Right lobe of liver (tissue), 6 donors: ENCODE results near the gene GPC4. TPM values are rescaled to one million over a fixed set of nuclear protein-coding genes. Genes with fewer than 3 reads are reported as not detected.

Experiments
- ATAC-seq, 4 donors: fragments of 200-7000 bp; cut with Tn5 transposase; one replicate each; pipeline ENCODE4 v1.9.1; 2020; ENCODE audit warnings: mild to moderate bottlenecking in 4 of 4, moderate library complexity in 4 of 4
- DNase-seq, 3 donors: peaks; one replicate each; pipeline ENCODE4 v3.0.0-alpha.2; 2020
- H3K27ac ChIP-seq, 3 donors: fragments of 200-600 bp; one replicate each; pipeline ENCODE4 v1.8.0; 2022
- H3K27me3 ChIP-seq, 2 donors: fragments of 200-600 bp; one replicate each; pipeline ENCODE4 v1.8.0; 2022
- H3K36me3 ChIP-seq, 4 donors: fragments of 200-600 bp; sonication (generic) in 1 of 4; one replicate each; pipeline versions ENCODE4 v1.5.1 to v1.8.0; 2017 to 2022; ENCODE audit warnings: control low read depth in 1 of 4
- H3K4me1 ChIP-seq, 4 donors: fragments of 200-600 bp; sonication (generic) in 1 of 4; one replicate each; pipeline versions ENCODE4 v1.5.1 to v1.8.0; 2017 to 2022; ENCODE audit warnings: control low read depth in 1 of 4
- H3K4me3 ChIP-seq, 3 donors: fragments of 200-600 bp; one replicate each; pipeline ENCODE4 v1.8.0; 2022
- H3K9me3 ChIP-seq, 4 donors: fragments of 200-600 bp; sonication (generic) in 1 of 4; one replicate each; pipeline versions ENCODE4 v1.5.1 to v1.8.0; 2017 to 2022; ENCODE audit warnings: control low read depth in 1 of 4
- POLR2A ChIP-seq: fragments of 450-650 bp; IDR thresholded peaks from one replicate; pipeline ENCODE4 v1.6.1; 2017; ENCODE audit warnings: antibody characterized with exemption, mild to moderate bottlenecking
- WGBS: methylation state at CpG from one replicate; pipeline ENCODE4 v1.1.6; 2018; ENCODE audit warnings: low coverage, low lambda C conversion rate; ENCODE audit not compliant: insufficient coverage; ENCODE audit errors: missing lambda C conversion rate; 5-methylcytosine and 5-hydroxymethylcytosine counted together
- intact Hi-C, 2 donors: fragments of 100-400 bp; cut with DNase I; formaldehyde crosslinking; loops; one replicate each; pipeline versions ENCODE4 v1.11.2 to v1.14.1; 2022
- total RNA-seq, 6 experiments: library from RNA; depleted of rRNA in 2 of 6; stranded (reverse); fragments of >200 nt in 2 of 6; fragmentation: NEBNext Ultra II Directional in 3 of 6; extraction: Animal tissue kit (Norgen Biotek cat#: 25700) in 3 of 6; gene quantifications; one replicate each; pipeline versions ENCODE4 v1.1.0 to v1.2.4, GENCODE V29; 2016 to 2023
- TF ChIP-seq, protein P1 (sequence below), 4 donors: fragments of 200-600 bp in 3 of 4; fragments of 450-650 bp in 1 of 4; IDR thresholded peaks; one replicate each; pipeline versions ENCODE4 v1.5.1 to v1.8.0; 2016 to 2022; ENCODE audit warnings: antibody characterized with exemption in 4 of 4, mild to moderate bottlenecking in 2 of 4
- donor health status: DM: no; HTN: yes; CAD: no.
- donor health status: DM: no; HTN: no; CAD: no.
- donor health status: DM: no; HTN: no; CAD: no.
- donor health status: DM: no; HTN: yes; CAD: no.
- donor health status: DM: no; HTN: yes; CAD: no.

Gene GPC4
- total RNA-seq, 6 experiments from 2014 or later, result 0.88 to 2.3 (median 1.2) TPM

GRCh38 chrX:133337250-133337649, 78.0 kb downstream of the GPC4 start:
- TF ChIP-seq POLR2A, result no peak
- TF ChIP-seq, protein P1, sequence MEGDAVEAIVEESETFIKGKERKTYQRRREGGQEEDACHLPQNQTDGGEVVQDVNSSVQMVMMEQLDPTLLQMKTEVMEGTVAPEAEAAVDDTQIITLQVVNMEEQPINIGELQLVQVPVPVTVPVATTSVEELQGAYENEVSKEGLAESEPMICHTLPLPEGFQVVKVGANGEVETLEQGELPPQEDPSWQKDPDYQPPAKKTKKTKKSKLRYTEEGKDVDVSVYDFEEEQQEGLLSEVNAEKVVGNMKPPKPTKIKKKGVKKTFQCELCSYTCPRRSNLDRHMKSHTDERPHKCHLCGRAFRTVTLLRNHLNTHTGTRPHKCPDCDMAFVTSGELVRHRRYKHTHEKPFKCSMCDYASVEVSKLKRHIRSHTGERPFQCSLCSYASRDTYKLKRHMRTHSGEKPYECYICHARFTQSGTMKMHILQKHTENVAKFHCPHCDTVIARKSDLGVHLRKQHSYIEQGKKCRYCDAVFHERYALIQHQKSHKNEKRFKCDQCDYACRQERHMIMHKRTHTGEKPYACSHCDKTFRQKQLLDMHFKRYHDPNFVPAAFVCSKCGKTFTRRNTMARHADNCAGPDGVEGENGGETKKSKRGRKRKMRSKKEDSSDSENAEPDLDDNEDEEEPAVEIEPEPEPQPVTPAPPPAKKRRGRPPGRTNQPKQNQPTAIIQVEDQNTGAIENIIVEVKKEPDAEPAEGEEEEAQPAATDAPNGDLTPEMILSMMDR (IDR thresholded peaks at IDR 0.05), result no peak
- H3K36me3 ChIP-seq, result no peaks in the 10 kb centered on the region
- H3K4me1 ChIP-seq, result no peaks in the 10 kb centered on the region
- DNase-seq (no peak), ATAC-seq (no peak)
- H3K27ac ChIP-seq, result no peak overlapping the region
- intact Hi-C loops, result no loop called here
- WGBS, result 59% methylated on average over 2 of the region's 2 CpGs
- peaks cover 0 to 5% of the 10 kb centered on the region in 2 donors for H3K27me3 ChIP-seq
- H3K9me3 ChIP-seq, result no peaks in the 10 kb centered on the region
- no peak overlapping the region for H3K4me3 ChIP-seq

GRCh38 chrX:133335027-133335426, 80.3 kb downstream of the GPC4 start:
- DNase-seq, result no peak
- intact Hi-C loops, result no loop called here

DNA sequence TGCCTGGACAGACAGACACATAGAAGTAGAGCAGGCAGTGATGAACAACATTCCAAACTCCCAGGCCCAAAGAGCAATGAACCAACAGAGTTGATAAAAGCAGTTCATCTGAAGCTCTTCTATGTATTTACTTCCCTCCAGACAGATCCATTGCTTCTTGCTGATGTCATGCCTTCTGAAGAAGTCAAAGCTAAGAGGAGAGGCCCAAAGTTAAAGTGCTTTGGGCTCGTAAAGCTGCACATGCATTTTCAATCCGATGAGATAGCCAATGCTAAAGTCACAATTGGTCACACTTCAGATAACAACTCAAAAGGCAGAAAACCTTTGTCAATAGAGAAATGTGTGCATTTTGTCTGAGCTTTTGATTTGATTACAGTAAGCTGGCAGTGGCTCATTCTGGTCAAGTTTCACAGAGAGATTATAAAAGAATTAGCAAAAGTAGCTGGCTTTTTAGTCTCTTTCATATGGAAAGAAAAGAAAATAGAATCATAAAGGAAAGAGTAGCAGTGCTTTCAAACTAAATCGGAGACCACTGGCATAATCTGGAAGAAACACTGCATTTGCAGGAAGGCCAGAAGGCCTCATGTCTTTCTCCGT, 82.0 kb downstream of the GPC4 start:
- intact Hi-C loops, result no loop called here
- DNase-seq (no peak), ATAC-seq (no peak)
- Histone ChIP-seq H3K4me3 (no peak overlapping the region), H3K27ac (no peak overlapping the region), H3K4me1 (no peaks in the 10 kb centered on the region), H3K9me3 (no peaks in the 10 kb centered on the region), H3K36me3 (no peaks in the 10 kb centered on the region), H3K27me3 (peaks cover 0 to 5% of the 10 kb centered on the region in 2 donors)
- WGBS, result 56% methylated on average over 4 of the region's 4 CpGs
- TF ChIP-seq POLR2A, result no peak
- TF ChIP-seq, protein P1 (IDR thresholded peaks at IDR 0.05), result no peak

More at GRCh38 chrX:133335027-133335426, 80.3 kb downstream of the GPC4 start:
- TF ChIP-seq, protein P1 (IDR thresholded peaks at IDR 0.05), result peak; percentile 37 to 50 (median 40)
- no peak for TF ChIP-seq POLR2A
- no peak overlapping the region for H3K27ac ChIP-seq
- WGBS, result 25% methylated on average over 2 of the region's 2 CpGs
- H3K9me3 ChIP-seq, result no peaks in the 10 kb centered on the region
- no peak overlapping the region for H3K4me3 ChIP-seq
- peaks cover 0 to 5% of the 10 kb centered on the region in 2 donors for H3K27me3 ChIP-seq
- ATAC-seq, result peak in 2 of 4 donors; percentile 33 to 45
- H3K36me3 ChIP-seq, result no peaks in the 10 kb centered on the region
- no peaks in the 10 kb centered on the region for H3K4me1 ChIP-seq

GRCh38 chrX:133332737-133333136, 82.6 kb downstream of the GPC4 start:
- no peak for TF ChIP-seq POLR2A
- TF ChIP-seq, protein P1 (IDR thresholded peaks at IDR 0.05), result no peak
- H3K4me1 ChIP-seq, result no peaks in the 10 kb centered on the region
- DNase-seq (no peak), ATAC-seq (no peak)
- no peak overlapping the region for H3K27ac ChIP-seq
- no peaks in the 10 kb centered on the region for H3K36me3 ChIP-seq
- no peaks in the 10 kb centered on the region for H3K9me3 ChIP-seq
- H3K27me3 ChIP-seq, result peaks cover 0 to 5% of the 10 kb centered on the region in 2 donors
- H3K4me3 ChIP-seq, result no peak overlapping the region
- intact Hi-C loops, result no loop called here
- 40% methylated on average over 4 of the region's 4 CpGs for WGBS
